WI38 (cell line): ENCODE results near the gene PHF1.
A peak's percentile ranks its signal among the peaks of the same experiment; 100 is the strongest.

Experiments
- H3K4me3 ChIP-seq: 2 replicates; pipeline ENCODE4 v1.5.1; 2011; ENCODE audit warnings: low read depth, mild to moderate bottlenecking, control low read depth, low read length
- CTCF ChIP-seq: IDR thresholded peaks from 2 replicates; pipeline ENCODE4 v1.5.1; 2012; ENCODE audit warnings: low read depth, mild to moderate bottlenecking, control low read depth, low read length

PHF1 gene

GRCh38 chr6:33417903-33418689 lies 7.3 kb downstream of the PHF1 start, which contains the start of gene CUTA:
TSS of gene CUTA (minus strand) at chr6:33418107. CDS start at chr6:33418000, 107 bp downstream.
- TF ChIP-seq CTCF = no peak
- peak within 1 kb of the TSS; percentile 66 for H3K4me3 ChIP-seq

- no peak for TF ChIP-seq CTCF
- H3K4me3 ChIP-seq = peak overlapping the region; percentile 26
Measured at GRCh38 chr6:33418690-33419291, 8.0 kb downstream of the PHF1 start.

GRCh38 chr6:33419580-33420490 lies 9.0 kb downstream of the PHF1 start, which contains the start of gene SYNGAP1:
TSS of gene SYNGAP1 (plus strand) at chr6:33420065. CDS start at chr6:33420265, 200 bp downstream.
- TF ChIP-seq CTCF = no peak
- H3K4me3 ChIP-seq = peak within 1 kb of the TSS; percentile 61

- peak overlapping the region; percentile 61 for H3K4me3 ChIP-seq
- no peak for TF ChIP-seq CTCF
Measured at GRCh38 chr6:33420491-33421343, 9.9 kb downstream of the PHF1 start.

DNA sequence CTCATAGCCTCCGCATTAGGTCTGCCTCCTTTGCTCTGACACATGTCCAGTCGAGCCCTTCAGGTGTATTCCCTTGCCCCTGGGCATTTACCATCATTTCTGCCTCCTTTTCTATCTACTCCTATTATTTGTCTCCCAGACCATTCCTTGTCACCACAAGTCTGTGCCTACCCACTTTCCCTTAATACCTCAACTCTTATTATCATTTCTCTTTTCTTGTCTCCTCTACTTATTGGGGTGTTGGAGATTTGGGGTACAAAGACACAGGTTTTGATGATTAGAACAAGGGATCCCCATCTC lies 10.5 kb downstream of the PHF1 start:
- TF ChIP-seq CTCF = no peak
- H3K4me3 ChIP-seq = peak overlapping the region; percentile 3; the same call in 1 of the 2 replicates

DNA sequence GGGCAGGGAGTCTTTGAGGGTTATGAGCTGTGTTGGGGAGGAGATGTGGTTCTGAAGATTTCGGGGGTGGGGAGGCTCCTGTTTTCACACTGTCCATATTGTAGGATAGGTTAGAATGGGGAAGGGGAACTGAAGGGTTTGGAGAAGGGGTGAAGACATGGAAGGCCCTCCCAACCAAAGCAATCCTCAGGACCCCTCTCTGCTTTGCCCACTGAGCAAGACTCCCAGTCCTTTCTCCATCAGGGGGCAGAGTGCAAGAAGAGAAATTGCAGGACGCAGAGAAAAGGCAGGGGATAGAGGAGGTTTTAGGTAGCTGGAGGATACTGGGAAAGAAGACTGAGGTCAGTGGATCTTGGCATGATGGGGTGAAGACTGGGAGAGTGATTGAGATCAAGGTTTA lies 13.0 kb downstream of the PHF1 start:
- H3K4me3 ChIP-seq = no peak overlapping the region
- TF ChIP-seq CTCF = no peak
